Islet of Langerhans (tissue), 1 donor: ENCODE measurements around the gene PI3.
"Not testable (repeated sequence)": the region's sequence is repeated elsewhere in the genome, so short reads cannot be mapped to it uniquely, and the experiment has no call there.

Experiments used
- FAIRE-seq: peaks from one replicate; lab custom pipeline; 2011; peaks lifted over from hg19 to GRCh38; lab: Jason Lieb, UNC

Gene PI3

GRCh38 chr20:45174434-45175364, at the start of gene PI3:
Gene PI3 (plus strand): TSS chr20:45174902. CDS start chr20:45174923, 21 bp downstream.
- FAIRE-seq = no peak

DNA sequence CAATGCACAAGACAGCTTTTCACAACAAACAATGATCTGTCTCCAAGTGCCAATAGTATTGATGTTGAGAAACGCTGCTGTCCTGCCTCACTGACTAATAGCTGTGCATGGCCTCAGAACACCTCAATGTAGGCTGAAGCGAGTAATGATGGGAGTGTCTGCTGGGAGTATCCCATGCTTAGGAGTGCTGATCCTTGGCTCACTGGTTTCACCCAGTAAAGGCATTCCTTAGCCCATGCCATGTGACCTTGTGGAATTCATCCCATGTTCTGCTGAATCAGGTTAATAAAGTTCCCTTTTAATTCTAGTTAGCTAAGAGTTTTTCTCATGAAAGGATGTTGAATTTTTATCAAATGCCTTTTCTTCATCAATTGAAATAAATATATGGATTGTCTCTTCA, 46.6 kb upstream of the PI3 start:
- no peak for FAIRE-seq

DNA sequence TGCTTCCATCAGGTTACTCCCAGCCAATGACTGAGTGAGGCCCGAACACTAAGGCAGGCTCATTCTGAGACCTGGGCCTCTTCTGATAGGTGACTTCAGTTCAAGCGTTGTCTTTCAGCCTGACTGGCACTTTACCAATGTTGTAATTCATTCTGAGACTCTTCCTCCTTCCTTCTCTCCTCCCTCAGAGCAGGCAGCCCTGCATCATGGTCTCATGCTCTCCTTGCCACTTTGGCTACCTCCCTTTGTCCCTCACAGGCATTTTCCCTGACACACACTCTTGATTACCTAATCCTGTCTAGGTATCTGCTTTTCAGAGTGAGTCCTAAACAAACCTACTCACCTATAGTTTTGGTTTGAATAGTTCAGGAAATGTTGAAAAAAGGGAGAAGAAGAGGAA, 37.8 kb upstream of the PI3 start:
- no peak for FAIRE-seq

GRCh38 chr20:45138561-45139300, 36.0 kb upstream of the PI3 start:
- no peak for FAIRE-seq

GRCh38 chr20:45139733-45140375, 34.8 kb upstream of the PI3 start:
- not testable (repeated sequence) for FAIRE-seq

GRCh38 chr20:45140836-45141235, 33.9 kb upstream of the PI3 start:
- no peak for FAIRE-seq

DNA sequence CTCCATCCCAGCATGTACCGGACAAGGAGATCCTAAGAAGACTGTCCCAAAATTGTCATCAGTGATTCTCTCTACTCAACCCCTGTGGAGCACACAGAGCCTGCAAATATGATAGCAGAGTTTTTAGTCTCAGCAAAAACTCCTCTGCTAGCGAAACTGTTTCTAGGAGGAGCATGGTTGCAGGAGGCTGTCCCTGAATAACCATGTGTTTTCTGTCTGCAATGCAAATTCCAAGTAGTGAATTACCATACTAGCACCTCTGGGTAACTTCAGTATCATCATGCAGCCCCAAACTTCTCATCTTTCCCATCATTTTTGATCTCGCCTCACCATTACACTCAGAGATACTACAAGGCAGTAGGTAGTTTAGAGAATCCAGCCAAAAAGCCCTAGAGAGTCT, 25.6 kb upstream of the PI3 start:
- FAIRE-seq = no peak

GRCh38 chr20:45152405-45152804, 22.3 kb upstream of the PI3 start:
- no peak for FAIRE-seq

GRCh38 chr20:45153147-45153546, 21.6 kb upstream of the PI3 start:
- FAIRE-seq = no peak

- no peak for FAIRE-seq
These were observed 20.9 kb upstream of the PI3 start for GRCh38 chr20:45153752-45154151.

- no peak for FAIRE-seq
These were observed 20.5 kb upstream of the PI3 start for GRCh38 chr20:45154183-45154582.

DNA sequence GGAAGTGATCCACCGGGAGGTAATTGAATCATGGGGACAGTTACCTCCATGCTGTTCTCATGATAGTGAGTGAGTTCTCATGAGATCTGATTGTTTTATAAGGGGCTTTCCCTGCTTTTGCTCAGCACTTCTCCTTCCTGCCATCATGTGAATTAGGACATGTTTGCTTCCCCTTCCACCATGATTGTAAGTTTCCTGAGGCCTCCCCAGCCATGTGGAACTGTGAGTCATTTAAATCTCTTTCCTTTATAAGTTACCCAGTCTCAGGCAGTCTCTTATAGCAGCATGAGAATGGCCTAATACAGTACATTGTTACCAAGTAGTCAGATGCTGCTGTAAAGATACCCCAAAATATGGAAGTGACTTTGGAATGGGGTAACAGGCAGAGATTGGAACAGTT, 19.9 kb upstream of the PI3 start:
- not testable (repeated sequence) for FAIRE-seq

DNA sequence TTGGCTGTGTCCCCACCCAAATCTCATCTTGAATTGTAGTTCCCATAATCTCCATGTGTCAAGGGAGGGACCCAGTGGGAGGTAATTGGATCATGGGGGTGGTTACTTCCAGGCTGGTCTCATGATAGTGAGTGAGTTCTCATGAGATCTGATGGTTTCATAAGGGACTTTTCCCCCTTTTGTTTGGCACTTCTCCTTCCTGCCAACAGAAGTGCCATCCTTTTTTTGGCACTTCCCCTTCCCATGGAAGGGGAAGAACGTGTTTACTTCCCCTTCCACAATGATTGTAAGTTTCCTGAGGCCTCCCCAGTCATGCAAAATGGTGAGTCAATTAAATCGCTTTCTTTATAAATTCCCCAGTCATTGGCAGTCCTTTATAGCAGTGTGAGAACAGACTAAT, 18.0 kb upstream of the PI3 start:
- no peak for FAIRE-seq

DNA sequence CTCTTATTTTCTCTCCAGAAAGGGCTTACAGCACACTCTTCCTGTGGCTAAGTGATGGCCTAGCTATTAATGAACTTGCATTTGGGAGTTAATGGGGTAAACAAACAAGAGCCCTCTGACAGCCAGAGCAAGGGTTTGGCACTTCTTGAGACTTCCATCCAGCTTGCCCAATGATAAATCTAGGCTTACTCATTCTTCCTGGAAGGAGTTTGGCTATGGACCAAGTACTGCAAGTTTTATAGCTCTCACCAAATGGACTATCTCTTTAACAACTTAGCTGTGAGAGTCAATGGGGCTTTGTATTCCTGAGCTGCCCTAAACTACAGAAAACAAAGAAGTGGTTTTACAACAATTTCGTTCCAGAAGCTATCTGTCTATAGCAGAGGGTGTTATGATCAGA, 16.7 kb upstream of the PI3 start:
- FAIRE-seq = no peak

GRCh38 chr20:45163083-45163803, 11.5 kb upstream of the PI3 start:
- no peak for FAIRE-seq

DNA sequence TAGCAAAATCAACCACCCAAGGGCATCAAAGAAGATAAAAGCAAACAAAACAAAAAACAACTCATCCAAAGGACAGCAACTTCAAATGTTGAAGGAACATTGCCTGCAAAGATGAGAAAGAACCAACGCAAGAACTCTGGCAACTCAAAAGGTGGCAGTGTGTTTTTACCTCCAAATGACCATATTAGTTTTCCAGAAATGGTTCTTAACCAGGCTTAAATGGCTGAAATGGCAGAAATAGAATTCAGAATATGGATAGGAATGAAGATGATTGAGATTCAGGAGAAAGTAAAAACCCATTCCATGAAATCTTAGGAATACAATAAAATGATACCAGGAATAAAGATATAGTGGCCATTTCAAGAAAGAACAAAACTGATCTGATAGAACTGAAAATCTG, 9.8 kb upstream of the PI3 start:
- no peak for FAIRE-seq

DNA sequence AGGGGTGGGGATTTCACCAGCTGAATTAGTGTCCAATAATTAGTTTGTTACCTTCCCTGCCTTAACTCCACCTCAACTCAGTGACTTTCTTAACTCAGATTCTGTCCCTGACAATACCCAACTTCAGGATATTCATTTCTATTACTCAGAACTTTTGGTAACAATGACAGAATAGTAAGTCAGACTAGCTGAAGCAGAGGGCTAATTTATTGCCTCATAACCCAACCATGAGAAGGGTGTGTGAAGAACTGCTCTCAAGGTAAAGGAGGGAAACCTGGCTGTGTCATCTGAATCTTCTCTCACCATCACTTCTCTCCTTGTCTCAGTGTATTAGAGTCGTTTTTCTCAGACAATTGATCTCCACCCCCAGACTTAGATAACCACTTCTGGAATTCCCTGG, 1.2 kb upstream of the PI3 start:
- FAIRE-seq = no peak

- no peak for FAIRE-seq
These were observed 2.0 kb downstream of the PI3 start for GRCh38 chr20:45176526-45177267.

GRCh38 chr20:45179166-45179565, 4.5 kb downstream of the PI3 start:
- FAIRE-seq = no peak

DNA sequence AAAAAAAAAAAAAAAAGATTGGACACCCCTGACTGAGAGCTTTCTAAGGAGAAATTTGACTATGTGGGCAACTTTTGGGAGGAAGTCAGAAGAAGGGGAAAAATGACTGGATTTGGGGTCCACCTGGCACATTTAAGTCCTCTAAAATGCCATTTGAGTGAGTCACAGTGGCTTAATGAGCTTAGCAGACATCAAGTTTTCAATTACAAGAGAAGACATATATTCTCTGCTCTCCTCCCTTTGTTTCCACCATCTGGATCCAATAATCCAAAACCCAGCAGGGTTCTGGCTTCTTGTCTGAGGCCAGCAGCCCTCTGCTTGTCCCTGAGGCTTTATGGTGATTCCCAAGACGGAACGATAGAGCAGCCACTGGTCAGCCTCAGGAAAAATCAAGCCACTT, 6.9 kb downstream of the PI3 start:
- FAIRE-seq = no peak

DNA sequence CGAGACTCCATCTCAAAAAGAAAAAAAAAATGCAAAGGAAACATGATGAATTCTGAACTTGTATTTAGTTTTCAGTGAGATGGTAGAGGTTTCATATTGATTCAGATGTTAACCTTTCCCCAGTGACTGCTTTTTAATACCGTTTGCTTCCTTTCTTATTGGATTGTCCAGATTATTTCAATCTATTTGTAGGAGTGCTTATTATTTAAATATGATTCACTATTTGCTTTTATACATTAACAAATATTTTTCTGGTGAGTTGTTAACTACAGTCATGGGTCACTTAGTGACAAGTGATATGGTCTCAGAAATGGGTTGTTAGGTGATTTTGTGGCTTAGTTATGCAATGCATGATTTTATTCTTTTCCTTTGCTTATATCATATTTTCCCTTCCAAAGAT, 8.4 kb downstream of the PI3 start:
- no peak for FAIRE-seq

DNA sequence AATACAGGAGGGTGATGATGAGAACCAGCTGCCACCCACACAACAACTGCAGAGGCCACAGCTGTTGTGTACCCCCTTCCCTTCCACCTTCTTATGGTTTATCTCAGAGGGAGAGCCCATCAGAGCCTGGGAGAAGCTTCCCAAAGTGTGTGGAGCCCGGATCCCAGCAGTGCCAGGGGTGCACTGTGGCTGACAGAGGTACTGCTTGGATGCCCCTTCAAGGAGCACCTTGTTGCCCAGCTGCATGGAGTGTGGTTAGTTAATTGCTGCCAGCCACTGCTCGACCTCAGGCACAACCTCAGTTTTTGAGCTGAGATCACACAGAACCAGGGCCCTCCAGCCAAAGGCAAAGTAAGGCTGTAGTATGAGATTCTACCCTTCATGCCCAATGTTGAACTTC, 13.0 kb downstream of the PI3 start:
- FAIRE-seq = no peak
